HEK293 (cell line): Measurements from ENCODE around the gene RNASE3.

ENCODE experiments used
- PBX3 ChIP-seq: sonication (generic); formaldehyde crosslinking; IDR thresholded peaks from 2 replicates; pipeline ENCODE4 v1.8.1; 2022; ENCODE audit warnings: mild to moderate bottlenecking, moderate library complexity, missing genetic modification reagents
- ZBTB7A ChIP-seq: fragments of 450-650 bp; formaldehyde crosslinking; IDR thresholded peaks from 2 replicates; pipeline ENCODE4 v1.5.1; 2016; ENCODE audit warnings: low read depth, missing biosample characterization, missing genetic modification characterization
- ZNF114 ChIP-seq: fragments of 450-650 bp; formaldehyde crosslinking; IDR thresholded peaks from 2 replicates; pipeline ENCODE4 v1.5.0; 2017; ENCODE audit warnings: missing biosample characterization, missing genetic modification characterization
- ZNF132 ChIP-seq: fragments of 450-650 bp; formaldehyde crosslinking; IDR thresholded peaks from 2 replicates; pipeline ENCODE4 v1.5.1; 2017; ENCODE audit warnings: missing biosample characterization, missing genetic modification characterization, borderline replicate concordance
- ZNF148 ChIP-seq: fragments of 450-650 bp; formaldehyde crosslinking; IDR thresholded peaks from 2 replicates; pipeline ENCODE4 v1.5.0; 2017; ENCODE audit warnings: missing biosample characterization, missing genetic modification characterization, borderline replicate concordance
- ZNF223 ChIP-seq: fragments of 450-650 bp; formaldehyde crosslinking; IDR thresholded peaks from 2 replicates; pipeline ENCODE4 v1.5.1; 2016; ENCODE audit warnings: missing biosample characterization, missing genetic modification characterization
- ZNF670 ChIP-seq: fragments of 450-650 bp; formaldehyde crosslinking; IDR thresholded peaks from 2 replicates; pipeline ENCODE4 v1.5.1; 2016; ENCODE audit warnings: missing biosample characterization, missing genetic modification characterization, low read depth
- ZNF704 ChIP-seq: fragments of 450-650 bp; formaldehyde crosslinking; IDR thresholded peaks from 2 replicates; pipeline ENCODE4 v1.5.1; 2016; ENCODE audit warnings: missing biosample characterization, missing genetic modification characterization
- TF ChIP-seq, protein P1 (sequence below): fragments of 450-650 bp; formaldehyde crosslinking; IDR thresholded peaks from 2 replicates; pipeline ENCODE4 v1.5.1; 2016; ENCODE audit warnings: missing biosample characterization, missing genetic modification characterization
- TF ChIP-seq, protein P2 (sequence below): fragments of 450-650 bp; formaldehyde crosslinking; IDR thresholded peaks from 2 replicates; pipeline ENCODE4 v1.5.1; 2016; ENCODE audit warnings: missing biosample characterization, missing genetic modification characterization
- TF ChIP-seq, protein P3 (sequence below): fragments of 450-650 bp; formaldehyde crosslinking; IDR thresholded peaks from 2 replicates; pipeline ENCODE4 v1.5.1; 2016; ENCODE audit warnings: missing biosample characterization, missing genetic modification characterization

DNA sequence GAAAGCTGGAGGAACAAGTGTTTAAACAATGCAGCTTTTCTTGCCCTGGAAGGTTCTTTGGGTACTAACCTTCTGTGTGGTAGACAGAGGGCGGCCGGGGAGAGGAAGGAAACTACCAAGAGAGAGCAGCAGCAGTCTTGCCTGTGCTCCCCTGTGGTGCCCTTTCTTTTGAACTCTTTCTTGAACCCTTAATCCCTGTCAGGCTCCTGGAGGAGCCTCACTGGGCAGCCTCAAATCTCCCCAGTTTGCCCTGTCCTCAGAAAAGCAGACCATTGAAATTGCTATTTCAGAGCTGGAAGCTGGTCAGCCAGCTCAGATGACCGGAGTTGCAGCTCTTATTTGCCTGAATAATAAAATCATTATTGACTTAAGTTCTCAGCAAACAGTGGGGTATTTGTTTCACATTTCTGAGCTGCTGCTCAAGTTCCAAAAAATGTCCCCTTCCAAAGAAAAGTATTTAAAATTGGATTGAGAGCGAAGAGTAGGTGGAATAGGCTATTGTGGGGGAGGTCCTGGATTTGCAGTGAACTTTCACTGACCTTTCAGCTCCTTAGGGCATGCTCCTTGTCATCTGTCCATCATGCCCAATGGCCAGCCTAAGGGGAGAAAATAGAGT lies 42.1 kb upstream of the RNASE3 start:
- TF ChIP-seq, protein P1, sequence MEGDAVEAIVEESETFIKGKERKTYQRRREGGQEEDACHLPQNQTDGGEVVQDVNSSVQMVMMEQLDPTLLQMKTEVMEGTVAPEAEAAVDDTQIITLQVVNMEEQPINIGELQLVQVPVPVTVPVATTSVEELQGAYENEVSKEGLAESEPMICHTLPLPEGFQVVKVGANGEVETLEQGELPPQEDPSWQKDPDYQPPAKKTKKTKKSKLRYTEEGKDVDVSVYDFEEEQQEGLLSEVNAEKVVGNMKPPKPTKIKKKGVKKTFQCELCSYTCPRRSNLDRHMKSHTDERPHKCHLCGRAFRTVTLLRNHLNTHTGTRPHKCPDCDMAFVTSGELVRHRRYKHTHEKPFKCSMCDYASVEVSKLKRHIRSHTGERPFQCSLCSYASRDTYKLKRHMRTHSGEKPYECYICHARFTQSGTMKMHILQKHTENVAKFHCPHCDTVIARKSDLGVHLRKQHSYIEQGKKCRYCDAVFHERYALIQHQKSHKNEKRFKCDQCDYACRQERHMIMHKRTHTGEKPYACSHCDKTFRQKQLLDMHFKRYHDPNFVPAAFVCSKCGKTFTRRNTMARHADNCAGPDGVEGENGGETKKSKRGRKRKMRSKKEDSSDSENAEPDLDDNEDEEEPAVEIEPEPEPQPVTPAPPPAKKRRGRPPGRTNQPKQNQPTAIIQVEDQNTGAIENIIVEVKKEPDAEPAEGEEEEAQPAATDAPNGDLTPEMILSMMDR (tag by site-specific recombination), result no peak
- TF ChIP-seq ZNF670, result no peak
- no peak for TF ChIP-seq PBX3 (CRISPR knock-in tag)
- no peak for TF ChIP-seq ZNF114
- TF ChIP-seq ZBTB7A (tag by site-specific recombination), result no peak
- TF ChIP-seq, protein P2, sequence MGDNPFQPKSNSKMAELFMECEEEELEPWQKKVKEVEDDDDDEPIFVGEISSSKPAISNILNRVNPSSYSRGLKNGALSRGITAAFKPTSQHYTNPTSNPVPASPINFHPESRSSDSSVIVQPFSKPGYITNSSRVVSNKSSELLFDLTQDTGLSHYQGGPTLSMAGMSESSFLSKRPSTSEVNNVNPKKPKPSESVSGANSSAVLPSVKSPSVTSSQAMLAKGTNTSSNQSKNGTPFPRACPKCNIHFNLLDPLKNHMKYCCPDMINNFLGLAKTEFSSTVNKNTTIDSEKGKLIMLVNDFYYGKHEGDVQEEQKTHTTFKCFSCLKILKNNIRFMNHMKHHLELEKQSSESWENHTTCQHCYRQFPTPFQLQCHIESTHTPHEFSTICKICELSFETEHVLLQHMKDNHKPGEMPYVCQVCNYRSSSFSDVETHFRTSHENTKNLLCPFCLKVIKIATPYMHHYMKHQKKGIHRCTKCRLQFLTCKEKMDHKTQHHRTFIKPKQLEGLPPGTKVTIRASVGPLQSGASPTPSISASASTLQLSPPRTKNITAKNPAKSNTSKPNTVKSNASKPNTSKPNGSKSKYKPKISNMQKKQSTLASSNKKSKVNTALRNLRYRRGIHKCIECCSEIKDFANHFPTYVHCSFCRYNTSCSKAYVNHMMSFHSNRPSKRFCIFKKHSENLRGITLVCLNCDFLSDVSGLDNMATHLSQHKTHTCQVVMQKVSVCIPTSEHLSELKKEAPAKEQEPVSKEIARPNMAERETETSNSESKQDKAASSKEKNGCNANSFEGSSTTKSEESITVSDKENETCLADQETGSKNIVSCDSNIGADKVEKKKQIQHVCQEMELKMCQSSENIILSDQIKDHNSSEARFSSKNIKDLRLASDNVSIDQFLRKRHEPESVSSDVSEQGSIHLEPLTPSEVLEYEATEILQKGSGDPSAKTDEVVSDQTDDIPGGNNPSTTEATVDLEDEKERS (tag by site-specific recombination), result no peak
- TF ChIP-seq ZNF223 (tag by site-specific recombination), result no peak
- no peak for TF ChIP-seq ZNF704 (tag by site-specific recombination)
- no peak for TF ChIP-seq ZNF148 (tag by site-specific recombination)
- no peak for TF ChIP-seq ZNF132 (tag by site-specific recombination)
- TF ChIP-seq, protein P3, sequence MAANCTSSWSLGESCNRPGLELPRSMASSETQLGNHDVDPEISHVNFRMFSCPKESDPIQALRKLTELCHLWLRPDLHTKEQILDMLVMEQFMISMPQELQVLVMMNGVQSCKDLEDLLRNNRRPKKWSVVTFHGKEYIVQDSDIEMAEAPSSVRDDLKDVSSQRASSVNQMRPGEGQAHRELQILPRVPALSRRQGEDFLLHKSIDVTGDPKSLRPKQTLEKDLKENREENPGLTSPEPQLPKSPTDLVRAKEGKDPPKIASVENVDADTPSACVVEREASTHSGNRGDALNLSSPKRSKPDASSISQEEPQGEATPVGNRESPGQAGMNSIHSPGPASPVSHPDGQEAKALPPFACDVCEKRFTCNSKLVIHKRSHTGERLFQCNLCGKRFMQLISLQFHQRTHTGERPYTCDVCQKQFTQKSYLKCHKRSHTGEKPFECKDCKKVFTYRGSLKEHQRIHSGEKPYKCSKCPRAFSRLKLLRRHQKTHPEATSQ (tag by site-specific recombination), result no peak
